HG03066 (cell line): ENCODE measurements around the gene ZNF622.
"Not testable (repeated sequence)": the region's sequence is repeated elsewhere in the genome, so short reads cannot be mapped to it uniquely, and the experiment has no call there.

Experiments
- ATAC-seq: cut with Tn5 transposase; IDR thresholded peaks from one replicate; pipeline ENCODE4 v1.9.1; 2021; ENCODE audit warnings: low read depth; ENCODE audit not compliant: unreplicated experiment

ZNF622 gene

GRCh38 chr5:16436065-16436682 lies 29.4 kb downstream of the ZNF622 start:
- not testable (repeated sequence) for ATAC-seq

GRCh38 chr5:16431490-16431889 lies 34.1 kb downstream of the ZNF622 start:
- ATAC-seq, result no peak

- no peak for ATAC-seq
Measured at GRCh38 chr5:16430349-16431089, 35.1 kb downstream of the ZNF622 start.

GRCh38 chr5:16428359-16428758 lies 37.2 kb downstream of the ZNF622 start:
- no peak for ATAC-seq

GRCh38 chr5:16427587-16427986 lies 38.0 kb downstream of the ZNF622 start:
- no peak for ATAC-seq

- ATAC-seq, result no peak
Measured at GRCh38 chr5:16418471-16418922, 47.1 kb downstream of the ZNF622 start.

- ATAC-seq, result no peak
Measured at GRCh38 chr5:16417398-16418074, 48.1 kb downstream of the ZNF622 start.

GRCh38 chr5:16414861-16415260 lies 50.7 kb downstream of the ZNF622 start:
- no peak for ATAC-seq

GRCh38 chr5:16413166-16413860 lies 52.3 kb downstream of the ZNF622 start:
- no peak for ATAC-seq

- no peak for ATAC-seq
Measured at GRCh38 chr5:16412556-16412955, 53.0 kb downstream of the ZNF622 start.

- no peak for ATAC-seq
Measured at GRCh38 chr5:16411741-16412455, 53.7 kb downstream of the ZNF622 start.

GRCh38 chr5:16411235-16411634 lies 54.4 kb downstream of the ZNF622 start:
- ATAC-seq, result no peak

GRCh38 chr5:16410338-16410737 lies 55.3 kb downstream of the ZNF622 start:
- no peak for ATAC-seq

- ATAC-seq, result no peak
Measured at GRCh38 chr5:16406630-16407029, 59.0 kb downstream of the ZNF622 start.

GRCh38 chr5:16406023-16406422 lies 59.6 kb downstream of the ZNF622 start:
- no peak for ATAC-seq
